ENCODE measurements around the gene IRF8. TPM values are rescaled to one million over a fixed set of nuclear protein-coding genes. Genes with fewer than 3 reads are reported as not detected.
A peak's percentile ranks its signal among the peaks of the same experiment; 100 is the strongest.

The IRF8 gene
- total and polyA plus RNA-seq, 2 of the 13 experiments (the other 11 are each of a cell fraction or from before 2014, with no cell fraction given) = not detected

- TF ChIP-seq ETS1 (CRISPR knock-in tag; IDR thresholded peaks at IDR 0.05) (no peak), HNF4G (IDR thresholded peaks at IDR 0.05; ENCODE audit: borderline replicate concordance, low read depth, low read length) (peak; percentile 38; the same call in 1 of the 2 replicates), HNF4G (CRISPR knock-in tag; IDR thresholded peaks at IDR 0.05; ENCODE audit: borderline replicate concordance, low read depth) (peak; percentile 33; the same call in 1 of the 2 replicates), NFE2L1 (CRISPR knock-in tag; IDR thresholded peaks at IDR 0.05; ENCODE audit: borderline replicate concordance) (no peak), ZNF281 (CRISPR knock-in tag; IDR thresholded peaks at IDR 0.05; ENCODE audit: borderline replicate concordance) (no peak), ZSCAN20 (CRISPR knock-in tag; IDR thresholded peaks at IDR 0.05; ENCODE audit: borderline replicate concordance) (no peak), XBP1 (CRISPR knock-in tag; IDR thresholded peaks at IDR 0.05) (no peak), ATF5 (CRISPR knock-in tag; IDR thresholded peaks at IDR 0.05; ENCODE audit: low read depth) (no peak), ZNF543 (CRISPR knock-in tag; IDR thresholded peaks at IDR 0.05) (no peak), RFX1 (IDR thresholded peaks at IDR 0.05) (no peak), ATF4 (CRISPR knock-in tag; IDR thresholded peaks at IDR 0.05) (no peak), ZNF629 (CRISPR knock-in tag; conservative IDR thresholded peaks at IDR 0.05) (no peak), ZHX2 (IDR thresholded peaks at IDR 0.05; ENCODE audit: low read depth) (no peak), ZHX2 (CRISPR knock-in tag; IDR thresholded peaks at IDR 0.05; ENCODE audit: borderline replicate concordance) (no peak), PAF1 (CRISPR knock-in tag; IDR thresholded peaks at IDR 0.05) (no peak), RFX3 (CRISPR knock-in tag; IDR thresholded peaks at IDR 0.05) (no peak), ZNF205 (CRISPR knock-in tag; IDR thresholded peaks at IDR 0.05) (no peak), TBX3 (IDR thresholded peaks at IDR 0.05; ENCODE audit: borderline replicate concordance) (peak; percentile 59; the same call in 1 of the 2 replicates)
These were observed 17.4 kb downstream of the IRF8 start (continued) for GRCh38 chr16:85916141-85916890.

Measured in HepG2 (cell line).